Measurements from ENCODE around the gene GRIPAP1.
A peak's percentile ranks its signal among the peaks of the same experiment; 100 is the strongest.

GRIPAP1 gene, protein sequence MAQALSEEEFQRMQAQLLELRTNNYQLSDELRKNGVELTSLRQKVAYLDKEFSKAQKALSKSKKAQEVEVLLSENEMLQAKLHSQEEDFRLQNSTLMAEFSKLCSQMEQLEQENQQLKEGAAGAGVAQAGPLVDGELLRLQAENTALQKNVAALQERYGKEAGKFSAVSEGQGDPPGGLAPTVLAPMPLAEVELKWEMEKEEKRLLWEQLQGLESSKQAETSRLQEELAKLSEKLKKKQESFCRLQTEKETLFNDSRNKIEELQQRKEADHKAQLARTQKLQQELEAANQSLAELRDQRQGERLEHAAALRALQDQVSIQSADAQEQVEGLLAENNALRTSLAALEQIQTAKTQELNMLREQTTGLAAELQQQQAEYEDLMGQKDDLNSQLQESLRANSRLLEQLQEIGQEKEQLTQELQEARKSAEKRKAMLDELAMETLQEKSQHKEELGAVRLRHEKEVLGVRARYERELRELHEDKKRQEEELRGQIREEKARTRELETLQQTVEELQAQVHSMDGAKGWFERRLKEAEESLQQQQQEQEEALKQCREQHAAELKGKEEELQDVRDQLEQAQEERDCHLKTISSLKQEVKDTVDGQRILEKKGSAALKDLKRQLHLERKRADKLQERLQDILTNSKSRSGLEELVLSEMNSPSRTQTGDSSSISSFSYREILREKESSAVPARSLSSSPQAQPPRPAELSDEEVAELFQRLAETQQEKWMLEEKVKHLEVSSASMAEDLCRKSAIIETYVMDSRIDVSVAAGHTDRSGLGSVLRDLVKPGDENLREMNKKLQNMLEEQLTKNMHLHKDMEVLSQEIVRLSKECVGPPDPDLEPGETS

DNA sequence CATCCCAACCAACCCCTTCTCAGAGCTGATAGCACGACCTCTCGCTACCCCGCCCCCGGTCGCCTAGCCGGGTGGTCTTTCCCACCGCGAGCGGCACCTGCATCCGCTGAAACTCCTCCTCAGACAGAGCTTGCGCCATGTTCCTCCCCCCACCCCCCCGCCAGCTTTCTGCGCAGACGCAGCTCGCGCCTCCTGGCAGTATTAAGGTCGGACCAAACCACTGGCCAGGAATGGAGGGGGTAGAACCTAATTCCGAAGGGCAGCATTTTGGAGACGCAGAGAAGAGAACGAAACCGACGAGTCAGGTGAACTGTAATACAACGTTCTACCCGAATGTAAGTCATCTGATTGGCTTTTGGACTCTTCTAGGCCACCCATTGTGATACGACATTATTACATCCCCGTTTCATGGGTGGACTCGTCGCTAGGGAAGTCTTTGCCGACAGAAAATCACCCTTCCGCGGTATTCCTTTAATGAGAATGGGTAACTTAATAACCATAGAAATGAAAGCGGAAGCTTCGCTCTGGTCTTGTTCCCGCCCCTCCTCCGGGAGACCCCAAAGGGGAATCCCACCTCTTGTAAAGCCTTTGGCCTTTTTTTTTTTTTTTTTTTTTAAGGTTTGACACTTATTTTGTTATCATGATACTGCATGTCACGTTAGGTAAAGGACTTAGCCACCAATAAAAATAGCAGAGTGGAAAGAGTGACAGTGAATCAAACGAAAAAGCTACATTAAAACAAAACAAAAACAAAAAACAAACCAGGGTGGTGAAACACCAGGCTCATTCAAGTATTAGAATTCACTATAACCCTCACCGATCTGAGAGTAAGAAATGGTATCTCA, at the start of gene GRIPAP1:
GRIPAP1 (minus strand) TSS at position 174 of the 845 bp plus-strand sequence; CDS start at position 139, 35 bp downstream.
- peak; percentile 71 to 75 for DNase-seq

DNA sequence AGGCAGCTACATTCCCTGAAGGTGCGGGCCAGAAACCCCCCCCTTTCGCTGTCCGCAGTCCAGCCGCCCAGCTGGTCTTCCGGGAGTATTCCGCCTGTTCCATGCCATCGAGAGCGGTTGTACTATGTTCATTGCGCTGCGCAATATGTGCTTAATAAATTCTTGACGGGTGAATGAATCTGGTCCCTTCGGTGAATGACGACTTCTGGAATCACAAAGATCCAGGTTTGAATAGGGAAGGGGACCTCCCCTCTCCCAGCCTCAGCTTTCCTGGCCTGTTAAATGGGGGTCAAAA, 41.9 kb upstream of the GRIPAP1 start:
- DNase-seq = no peak

DNA sequence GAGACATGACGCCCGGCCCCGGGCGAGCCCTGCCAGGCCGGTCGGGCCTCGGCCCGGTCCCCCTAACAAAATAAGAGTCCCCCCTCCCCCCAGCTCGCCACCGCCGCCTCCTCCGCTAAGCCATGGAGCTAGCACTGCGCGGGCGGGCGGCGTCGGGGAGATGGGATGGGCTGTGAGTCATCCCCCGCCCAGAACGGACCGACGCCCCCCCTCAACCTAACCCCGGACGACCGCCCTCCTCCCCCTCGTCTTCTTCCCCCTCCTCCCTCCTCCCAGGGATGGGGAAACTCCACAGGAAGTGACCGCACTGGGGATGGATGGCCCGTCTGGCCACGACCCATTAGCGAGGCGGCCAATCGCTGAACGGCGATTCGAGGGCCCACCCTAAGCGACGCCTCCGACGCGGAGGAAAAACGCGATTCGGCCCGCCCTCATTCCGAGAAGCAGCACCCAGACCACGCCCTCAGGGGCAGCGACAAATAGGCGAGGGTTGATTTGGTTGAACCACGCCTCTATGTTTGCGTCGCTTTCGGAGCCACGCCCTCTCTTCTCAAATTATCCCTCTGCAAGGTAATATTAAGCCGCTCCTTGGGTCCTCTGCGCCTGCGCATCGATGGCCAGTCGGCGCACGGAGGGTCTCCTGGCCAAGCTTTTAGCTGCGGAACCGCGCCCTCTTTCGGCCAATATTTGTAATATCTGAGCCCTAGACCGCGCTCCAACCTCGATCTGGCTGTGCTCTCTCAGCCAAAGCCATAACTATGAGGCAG, 41.3 kb upstream of the GRIPAP1 start, which contains the start of gene TFE3:
TFE3 (minus strand) TSS at position 138 of the 767 bp plus-strand sequence; CDS start at position 7, 131 bp downstream.
- DNase-seq = peak; percentile 93 to 95

DNA sequence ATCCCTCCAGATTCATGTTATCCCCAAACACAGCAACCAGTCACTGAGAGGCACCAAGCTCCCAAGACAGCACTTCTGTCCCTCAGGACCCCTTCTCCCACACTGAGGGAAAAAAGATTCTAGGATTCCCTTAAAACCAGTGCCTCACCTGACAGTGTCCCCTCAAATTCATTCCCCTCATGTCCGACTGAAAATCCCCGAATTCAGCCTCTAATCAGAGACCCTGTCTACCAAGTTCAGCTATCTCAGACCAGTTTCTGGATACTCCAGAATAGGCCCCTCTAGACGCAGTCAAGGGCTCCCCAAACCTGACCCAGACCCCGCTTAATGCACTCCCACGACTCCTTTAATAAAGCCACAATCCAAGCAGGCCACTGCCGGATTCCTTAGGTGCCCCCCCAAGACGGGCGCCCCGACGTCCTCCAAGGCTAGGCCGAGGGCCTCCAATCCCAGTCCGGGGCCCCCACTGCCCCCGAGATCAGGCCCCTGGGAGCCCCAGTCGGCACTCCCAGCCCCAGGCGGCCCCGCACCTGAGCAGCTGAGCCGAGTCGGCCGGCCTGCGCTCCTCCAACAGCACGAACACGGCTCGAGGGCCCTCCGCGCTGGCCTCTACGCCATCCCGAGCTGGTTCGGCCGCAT, 40.6 kb upstream of the GRIPAP1 start:
- no peak for DNase-seq

DNA sequence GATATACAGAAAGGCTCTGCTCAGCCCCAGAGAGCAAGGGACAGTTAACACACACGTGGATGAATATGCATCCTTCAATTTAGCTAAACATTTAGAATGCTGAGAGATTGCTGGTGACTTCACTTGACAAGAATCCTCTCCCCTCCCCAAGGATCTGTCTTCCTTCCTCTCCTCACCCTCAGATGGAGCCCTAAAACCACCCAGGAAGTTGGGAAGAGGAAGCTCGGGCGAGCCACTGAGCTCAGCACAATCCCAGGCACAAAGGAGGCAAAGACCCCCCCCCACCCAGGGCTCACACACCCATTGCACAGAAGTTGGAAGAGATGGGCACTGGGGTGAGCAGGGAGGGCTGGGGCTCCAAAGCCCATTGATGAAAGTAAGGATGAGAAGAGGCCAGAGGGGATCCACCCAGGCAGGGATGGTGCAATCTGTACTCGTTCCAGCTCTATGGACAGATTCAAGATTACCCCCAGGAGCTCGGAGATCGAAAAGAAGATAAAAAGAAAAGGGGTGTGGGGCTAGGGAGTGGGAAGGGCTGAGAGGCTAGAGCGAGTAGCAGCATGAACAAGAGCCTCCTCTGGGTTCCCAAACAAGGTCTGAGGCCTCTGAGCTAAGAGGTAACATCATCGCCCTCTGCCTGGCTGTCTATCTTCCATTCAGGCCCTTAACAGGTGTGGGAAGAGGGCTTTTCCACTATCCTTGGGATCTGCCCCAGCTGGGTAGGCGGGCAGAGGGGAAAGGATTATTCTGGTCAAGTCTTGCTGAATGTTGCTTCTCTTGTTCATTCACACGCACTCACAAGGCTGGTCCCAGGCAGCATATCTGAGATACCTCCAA, 39.9 kb upstream of the GRIPAP1 start:
- no peak for DNase-seq

DNA sequence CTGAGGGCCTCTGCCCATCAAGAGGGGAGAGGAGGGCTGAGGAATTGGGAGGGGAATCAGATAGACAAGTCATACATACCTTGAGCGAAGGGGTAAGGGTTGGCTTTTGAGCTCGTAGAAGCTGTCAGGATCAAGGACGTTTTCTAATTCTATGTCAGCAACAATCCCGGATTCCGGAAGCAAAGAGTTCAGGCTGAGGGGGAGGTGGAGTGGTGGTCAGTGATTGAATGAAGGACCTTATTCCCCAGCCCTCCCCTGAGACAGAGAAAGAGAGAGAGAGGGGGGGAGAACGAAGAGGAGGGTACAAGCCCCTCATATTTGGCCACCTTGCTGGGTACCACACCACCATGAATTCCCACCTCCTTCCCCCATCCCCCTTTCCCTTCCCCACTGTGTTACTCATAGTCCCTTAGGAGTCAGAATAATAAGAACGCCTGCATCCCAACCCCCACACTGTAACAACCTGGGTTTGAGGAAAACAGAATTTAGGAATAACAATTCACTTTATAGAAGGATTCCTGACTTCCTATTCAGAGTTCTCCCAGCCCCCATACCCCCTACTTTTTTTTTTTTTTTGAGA, 38.4 kb upstream of the GRIPAP1 start:
- no peak for DNase-seq

DNA sequence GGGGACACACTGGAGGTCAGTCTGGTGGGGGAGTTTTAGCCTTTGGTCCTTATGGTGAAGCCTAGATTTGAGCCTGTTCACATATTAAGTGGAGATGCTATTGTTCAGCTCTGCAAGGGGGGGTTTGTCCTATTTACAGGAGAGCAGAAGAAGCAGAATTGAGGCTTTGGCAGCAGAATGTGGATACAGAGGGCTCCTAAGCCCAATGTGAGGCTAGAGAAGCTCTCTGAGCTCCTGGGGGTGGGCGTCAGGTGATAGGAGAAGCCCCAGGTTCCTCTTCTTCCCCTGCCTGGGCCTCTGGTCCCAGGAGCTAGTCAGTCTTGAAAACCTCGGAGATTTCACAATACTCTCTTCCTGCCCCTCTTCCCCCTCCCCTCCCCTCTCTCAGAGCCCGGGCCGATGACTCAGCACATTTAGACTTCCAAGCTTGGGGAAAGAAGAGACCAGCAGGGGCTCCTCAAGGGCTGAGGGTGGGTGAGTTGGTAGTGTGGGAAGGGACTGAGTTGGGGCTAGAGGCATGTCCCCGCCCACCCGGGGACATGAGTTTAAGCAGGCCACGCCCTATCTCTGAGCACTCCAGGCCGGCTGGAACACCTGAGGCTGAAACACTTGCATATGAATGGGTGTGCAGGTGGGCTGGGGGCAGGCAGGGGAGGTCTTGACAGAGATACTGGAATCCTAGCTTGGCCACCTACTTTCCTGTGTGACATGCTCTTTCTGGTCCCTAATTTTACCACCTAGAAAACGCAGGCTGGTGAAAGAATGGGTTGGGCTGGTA, 37.7 kb upstream of the GRIPAP1 start:
- peak; percentile 33 to 46 for DNase-seq

DNA sequence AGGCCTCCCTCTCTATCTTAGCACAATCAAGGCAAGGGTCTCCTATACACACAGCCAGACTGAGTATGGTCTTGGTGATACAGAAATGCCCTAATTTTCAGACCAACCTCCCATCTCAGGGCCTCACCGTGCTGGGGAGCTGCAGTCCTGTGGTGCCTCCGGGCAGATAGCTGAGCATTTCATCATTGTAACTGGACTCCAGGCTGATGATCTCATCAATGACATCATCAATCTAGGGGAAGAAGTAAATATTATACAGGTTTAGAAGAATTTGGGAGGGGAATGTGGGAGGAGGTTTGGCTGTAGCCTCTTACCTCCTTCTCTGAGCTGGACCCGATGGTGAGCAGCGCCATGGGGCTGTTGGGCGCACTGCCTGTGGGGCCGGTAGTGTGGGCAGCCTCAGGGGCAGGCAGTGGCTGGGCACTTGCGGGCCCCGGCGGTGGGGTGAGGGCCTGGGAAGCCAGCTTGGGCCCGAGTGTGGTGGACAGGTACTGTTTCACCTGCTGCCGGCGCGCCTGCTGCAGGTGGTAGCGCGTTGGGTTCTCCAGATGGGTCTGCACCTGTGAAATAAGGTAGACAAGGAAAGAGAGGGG, 35.9 kb upstream of the GRIPAP1 start:
- DNase-seq = no peak

DNA sequence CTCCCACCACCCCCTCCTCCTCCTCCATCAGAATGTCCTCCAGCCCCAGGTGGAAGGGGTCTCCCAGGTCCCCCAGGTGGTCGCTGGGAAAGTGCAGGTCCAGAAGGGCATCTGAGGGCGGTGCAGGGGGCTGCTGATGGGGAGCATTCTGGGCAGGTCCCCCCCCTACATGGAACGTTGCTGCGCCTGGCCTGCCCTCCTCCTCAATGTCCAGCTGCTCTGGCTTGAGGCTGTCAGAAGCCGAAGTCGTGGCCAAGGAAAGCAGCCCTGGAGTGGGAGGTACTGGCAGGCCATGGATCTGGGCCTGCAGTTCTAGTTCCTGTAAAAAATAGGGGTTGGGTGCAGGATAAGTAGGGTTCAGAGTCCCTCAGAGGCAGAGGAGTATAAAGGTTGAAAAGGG, 28.2 kb upstream of the GRIPAP1 start:
- DNase-seq = no peak

DNA sequence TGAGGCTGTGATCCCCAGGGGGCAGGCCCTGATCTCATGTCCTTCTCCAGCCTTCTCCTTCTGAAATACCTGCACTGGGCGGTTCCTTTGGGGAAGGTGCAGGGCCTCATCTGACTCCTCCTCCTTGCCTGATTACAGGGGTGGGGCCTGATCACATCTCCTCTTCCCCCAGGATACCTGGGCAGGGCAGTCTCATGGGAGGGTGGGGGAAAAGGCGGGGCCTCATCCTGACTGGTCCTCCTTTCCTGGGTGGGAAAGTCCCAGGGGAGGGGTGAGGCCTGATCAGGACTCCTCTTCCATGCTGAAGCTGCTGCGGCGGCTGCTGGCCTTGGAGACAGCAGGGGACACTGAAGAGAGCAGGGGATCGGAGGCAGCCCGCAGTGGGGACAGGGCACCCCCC, 27.8 kb upstream of the GRIPAP1 start:
- DNase-seq = no peak

DNA sequence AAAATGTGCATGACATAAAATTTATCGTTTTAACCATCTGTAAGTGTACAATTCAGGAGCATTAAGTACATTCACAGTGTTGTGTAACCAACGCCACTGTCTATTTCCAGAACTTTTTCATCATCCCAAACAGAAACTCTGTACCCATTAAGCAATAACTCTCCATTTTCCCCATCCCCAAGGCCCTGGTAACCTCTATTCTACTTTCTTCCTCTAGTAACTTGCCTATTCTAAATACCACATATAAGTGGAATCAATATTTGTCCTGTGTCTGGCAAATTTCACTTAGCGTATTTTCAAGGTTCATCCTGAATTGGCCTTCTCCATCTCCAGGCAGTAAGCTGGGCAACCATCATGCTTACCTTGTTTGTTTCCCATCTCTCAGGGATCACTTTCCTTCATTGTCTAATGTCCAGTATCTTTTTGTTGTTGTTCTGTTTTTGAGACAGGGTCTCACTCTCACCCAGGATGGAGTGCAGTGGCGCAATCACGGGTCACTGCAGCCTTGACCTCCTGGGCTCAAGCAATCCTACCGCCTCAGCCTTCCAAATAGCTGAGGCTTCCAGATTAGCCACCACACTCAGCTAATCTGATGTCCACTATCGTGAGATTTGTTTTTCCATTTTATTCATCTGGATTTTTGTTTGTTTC, 17.7 kb upstream of the GRIPAP1 start:
- DNase-seq = no peak

DNA sequence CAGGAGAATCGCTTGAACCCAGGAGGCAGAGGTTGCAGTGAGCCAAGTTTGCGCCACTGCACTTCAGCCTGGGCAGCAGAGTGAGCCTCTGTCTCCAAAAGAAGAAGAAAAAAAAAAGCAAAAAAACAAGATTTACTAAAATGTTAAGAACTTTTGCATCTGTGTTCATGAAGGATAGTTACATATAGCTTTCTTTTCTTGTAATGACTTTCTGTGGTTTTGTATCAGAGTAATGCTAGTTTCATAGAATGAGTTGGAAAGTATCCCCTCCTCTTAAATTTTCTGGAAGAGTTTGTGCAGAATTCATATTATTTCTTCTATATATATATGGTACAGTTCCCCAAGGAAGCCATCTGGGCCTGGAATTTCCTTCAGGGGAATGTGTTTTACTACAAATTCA, 17.0 kb upstream of the GRIPAP1 start:
- no peak for DNase-seq

DNA sequence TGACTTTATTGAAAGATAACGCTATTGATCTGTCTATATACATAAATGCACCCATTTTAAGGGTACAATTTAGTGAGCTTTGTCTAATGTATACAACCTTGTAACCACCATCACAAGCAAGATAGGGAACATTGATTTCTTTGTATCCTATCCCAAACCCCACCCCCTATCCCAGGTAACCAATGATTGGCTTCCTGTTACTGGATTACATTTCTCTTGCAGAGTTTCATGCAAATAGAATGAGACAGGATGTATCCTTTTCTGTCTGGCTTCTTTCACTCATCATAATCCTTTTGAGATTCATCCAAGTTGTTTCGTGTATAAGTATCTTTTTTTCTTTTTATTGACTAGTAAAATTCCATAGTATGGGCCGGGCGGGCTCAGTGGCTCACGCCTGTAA, 1.6 kb upstream of the GRIPAP1 start:
- no peak for DNase-seq

DNA sequence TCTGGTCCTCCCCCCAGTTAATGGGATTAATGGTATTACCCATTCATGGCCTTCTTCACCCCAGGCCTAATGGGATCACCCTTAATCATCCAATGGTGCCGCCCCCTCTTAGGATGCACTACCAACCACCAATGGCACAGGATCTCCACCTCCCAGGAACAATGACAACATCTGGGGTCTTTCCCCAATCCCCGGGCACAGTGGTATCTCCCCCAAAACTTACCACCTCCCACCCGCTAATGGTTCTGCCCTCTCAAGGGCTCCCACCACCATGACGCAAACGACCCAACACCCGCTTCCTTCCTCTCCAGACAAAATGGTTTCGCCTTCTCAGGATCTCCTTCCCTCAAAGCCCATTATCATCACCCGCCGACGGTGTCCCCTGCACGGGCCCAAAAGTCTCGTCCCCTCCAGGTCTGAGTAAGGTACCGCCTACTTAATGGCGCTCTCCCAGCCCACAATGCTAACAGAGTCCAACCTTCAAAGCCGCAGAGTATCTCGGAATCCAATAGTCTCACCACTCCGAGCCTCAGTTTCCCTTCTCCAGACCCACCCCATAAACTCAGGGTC, 458 bp downstream of the GRIPAP1 start:
- DNase-seq = peak; percentile 20 to 32

DNA sequence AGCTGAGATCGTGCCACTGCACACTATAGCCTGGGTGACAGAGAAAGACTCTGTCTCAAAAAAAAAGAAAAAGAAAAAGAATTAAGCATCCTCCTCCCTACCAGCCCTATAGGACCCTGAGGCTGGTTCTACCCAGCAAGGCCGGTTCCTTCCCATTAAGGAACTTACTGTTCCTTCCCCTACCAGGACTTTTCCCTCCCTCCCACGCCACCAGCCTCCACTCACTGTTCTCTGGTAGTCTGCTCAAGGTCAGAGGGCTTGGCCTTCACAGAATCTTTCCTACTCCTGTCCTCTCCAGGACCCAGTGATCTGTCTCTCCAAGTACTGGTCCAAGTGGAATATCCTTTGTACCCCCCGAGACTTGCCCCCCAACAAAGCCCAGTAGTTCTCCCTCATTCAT, 1.4 kb downstream of the GRIPAP1 start:
- no peak for DNase-seq

DNA sequence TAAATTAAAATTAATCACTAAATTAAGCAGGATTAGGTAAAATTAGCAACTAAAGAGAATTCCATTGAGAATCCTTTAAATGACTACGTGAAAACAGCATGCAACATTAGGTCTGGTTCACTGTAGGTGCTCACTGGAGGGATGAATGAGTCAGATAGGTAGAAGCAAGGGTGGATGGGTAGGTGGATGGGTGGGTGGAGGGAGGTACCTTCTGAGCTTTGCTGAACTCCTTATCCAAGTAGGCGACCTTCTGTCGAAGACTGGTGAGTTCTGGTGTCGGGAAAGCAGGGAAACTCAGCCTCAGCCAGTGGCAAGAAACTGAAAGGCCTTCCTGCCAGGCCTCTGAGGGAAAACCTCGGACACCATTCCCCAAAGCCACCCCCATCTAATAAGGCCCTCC, 3.0 kb downstream of the GRIPAP1 start:
- peak; percentile 1 to 9 for DNase-seq

DNA sequence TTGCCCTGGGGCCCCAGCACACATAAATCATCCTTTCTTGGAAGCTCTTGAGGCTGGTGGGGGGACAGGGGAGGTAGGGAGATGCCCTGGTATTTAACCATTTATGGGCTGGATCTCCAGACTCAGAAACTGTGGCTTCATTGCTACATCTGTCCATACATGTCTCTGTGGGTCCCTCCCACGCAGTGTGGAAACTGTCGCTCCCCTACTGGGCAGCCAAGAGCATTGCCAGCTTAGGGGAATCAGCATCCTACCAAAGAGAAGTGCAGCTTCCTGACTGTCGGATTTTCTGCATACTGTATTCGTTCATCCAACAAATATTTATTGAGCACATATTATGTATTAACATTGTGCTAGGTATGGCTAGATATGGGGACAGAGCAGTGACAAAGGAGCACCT, 3.7 kb downstream of the GRIPAP1 start:
- DNase-seq = no peak

DNA sequence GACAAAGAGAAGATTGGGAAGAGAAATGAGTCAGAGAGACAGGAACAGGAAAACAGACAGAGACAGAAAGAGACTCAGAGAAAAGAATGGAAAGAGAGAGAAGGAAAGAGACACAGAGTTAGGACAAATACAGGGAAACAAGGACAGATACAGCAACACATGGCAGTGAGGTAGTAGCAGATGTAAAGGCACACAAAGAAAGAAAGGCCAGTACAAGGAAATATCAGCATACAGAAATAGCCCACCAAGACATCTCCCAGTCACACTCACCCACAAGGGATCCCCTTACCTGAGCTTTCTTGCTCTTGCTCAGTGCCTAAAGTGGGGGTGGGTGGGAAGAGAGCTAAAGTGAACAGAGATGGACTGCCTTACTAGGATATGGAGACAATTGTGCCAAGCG, 4.2 kb downstream of the GRIPAP1 start:
- no peak for DNase-seq
